NCI-H1436 (cell line): Measurements from ENCODE around the gene MTOR.

ENCODE experiments used
- DNase-seq: peaks from one replicate; lab custom pipeline; 2025; lab: John Stamatoyannopoulos, UW

MTOR gene

GRCh38 chr1:11061652-11062365 is 200.5 kb downstream of the MTOR start:
- no peak for DNase-seq

- peak; percentile 83 for DNase-seq
Observed at GRCh38 chr1:11059968-11060830, 202.2 kb downstream of the MTOR start, which contains the start of gene SRM. Gene SRM, minus strand, starts transcription at chr1:11060018. Its CDS starts 75 bp downstream, at chr1:11059943.

DNA sequence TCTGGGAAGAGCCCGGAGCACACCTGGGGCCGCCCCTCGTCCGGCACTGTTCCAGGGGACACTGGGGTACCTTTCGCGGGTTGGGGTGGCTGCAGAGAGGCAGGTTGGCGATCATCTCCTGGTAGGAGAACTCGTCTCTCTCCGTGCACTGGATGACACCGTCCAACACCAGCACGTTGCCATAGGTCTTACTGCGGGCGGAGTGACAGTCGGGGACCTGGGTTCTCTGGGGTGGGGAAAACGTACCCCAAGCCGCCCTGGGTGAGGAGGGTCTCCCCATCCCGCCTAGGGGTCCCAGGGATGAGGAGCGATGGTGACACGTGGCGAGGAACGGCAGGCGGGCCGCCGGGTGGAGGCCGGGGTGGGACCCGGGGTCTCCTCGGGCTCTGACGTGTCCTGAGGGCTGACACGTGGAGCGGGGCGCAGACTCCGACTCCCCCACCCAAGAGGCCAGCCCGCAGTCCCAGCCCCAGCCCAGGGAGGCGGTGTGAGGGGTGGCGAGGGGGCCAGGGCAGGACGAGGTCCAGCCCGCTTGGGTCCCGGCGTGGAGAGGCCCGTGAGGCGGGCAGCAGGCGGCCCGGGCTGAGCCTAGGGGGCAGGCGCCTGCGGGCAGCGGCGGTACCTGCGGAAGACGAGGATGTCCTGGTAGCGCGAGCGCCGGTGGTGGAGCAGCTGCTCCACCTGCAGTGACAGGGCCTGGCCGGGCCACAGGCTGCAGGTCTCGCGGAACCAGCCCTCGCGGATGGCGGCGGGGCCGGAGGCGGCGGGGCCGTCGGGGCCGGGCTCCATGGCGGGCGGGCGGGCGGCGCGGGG is 203.0 kb downstream of the MTOR start:
- no peak for DNase-seq

DNA sequence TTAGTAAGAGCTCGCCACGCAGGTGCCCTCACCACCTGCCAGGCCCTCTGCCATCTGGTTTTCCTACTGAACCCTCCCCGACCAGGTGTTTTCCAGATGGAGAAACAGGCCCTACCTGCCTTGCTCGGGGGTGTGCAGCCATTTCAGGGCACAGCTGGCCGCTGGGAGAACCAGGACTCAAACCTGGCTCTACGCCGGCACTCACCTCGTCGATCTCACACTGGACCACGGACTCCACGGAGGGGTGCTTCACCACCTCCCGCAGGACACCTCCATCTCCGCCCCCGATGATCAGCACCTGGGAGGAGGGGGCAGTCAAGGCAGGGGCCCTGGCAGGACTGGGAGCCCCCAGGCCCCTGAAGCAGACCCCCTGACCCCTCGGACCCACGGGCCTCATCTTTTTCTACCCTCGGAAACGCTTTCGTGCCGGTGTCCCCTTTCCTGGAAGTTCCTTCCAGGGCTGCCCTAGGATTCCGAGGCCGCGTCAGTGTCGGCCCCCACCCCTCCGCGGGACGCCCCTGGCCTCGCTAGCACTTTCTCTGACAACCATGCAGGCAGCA is 203.7 kb downstream of the MTOR start:
- no peak for DNase-seq

GRCh38 chr1:11058026-11058425 is 204.3 kb downstream of the MTOR start:
- no peak for DNase-seq

GRCh38 chr1:11057477-11057876 is 204.9 kb downstream of the MTOR start:
- DNase-seq = no peak
